GM19193 (cell line): ENCODE measurements around the gene HIPK1.

Source experiments
- POLR2A ChIP-seq: IDR thresholded peaks from 4 replicates; pipeline ENCODE4 v1.6.1; 2011; ENCODE audit not compliant: insufficient read depth, insufficient read length; ENCODE audit errors: extremely low read depth

The HIPK1 gene

GRCh38 chr1:114026797-114027196, 97.7 kb downstream of the HIPK1 start:
- no peak for TF ChIP-seq POLR2A
